Measurements from ENCODE around the gene GNPTAB. TPM values are rescaled to one million over a fixed set of nuclear protein-coding genes. Genes with fewer than 3 reads are reported as not detected.

GNPTAB gene
- total and polyA plus RNA-seq, 5 donors = 25.6 to 53.6 (median 50.7) TPM

Other genes with a start within 250 kb of the GNPTAB start
- 10 to 100 TPM; 10.3 to 27.9 (median 18.8) TPM for gene MYBPC1, start 236.0 kb downstream of the GNPTAB start, total RNA-seq
- 15.7 TPM for gene MYBPC1, start 236.0 kb downstream of the GNPTAB start, polyA plus RNA-seq
- gene CHPT1, start 133.3 kb downstream of the GNPTAB start, total RNA-seq = 100 to 1,000 TPM; 148 to 182 (median 165) TPM
- gene CHPT1, start 133.3 kb downstream of the GNPTAB start, polyA plus RNA-seq = 168 TPM
- gene SYCP3, start 91.5 kb downstream of the GNPTAB start, total RNA-seq = under 1 TPM in 1 of 4 donors, not detected in 3; 0.18 TPM
- gene SYCP3, start 91.5 kb downstream of the GNPTAB start, polyA plus RNA-seq = 0.05 TPM
- gene DRAM1, start 46.6 kb upstream of the GNPTAB start, total RNA-seq = 10 to 100 TPM in 1 of 4 donors, 1 to 10 TPM in 3; 6.3 to 13.3 (median 9.0) TPM
- 4.7 TPM for gene DRAM1, start 46.6 kb upstream of the GNPTAB start, polyA plus RNA-seq
- gene WASHC3, start 231.0 kb upstream of the GNPTAB start, total RNA-seq = 10 to 100 TPM; 35.3 to 43.7 (median 36.7) TPM
- 57.7 TPM for gene WASHC3, start 231.0 kb upstream of the GNPTAB start, polyA plus RNA-seq

All from right cardiac atrium (tissue), 5 donors.